Calu3 (cell line): ENCODE data around the gene CSMD2. TPM values are rescaled to one million over a fixed set of nuclear protein-coding genes. Genes with fewer than 3 reads are reported as not detected.

Source experiments
- BruUV-seq: library from RNA; stranded (reverse); fragments of 400-500 nt; replicated peaks from 2 replicates; lab custom pipeline; 2021; lab: Mats Ljungman, UMichigan
- CTCF ChIA-PET: fragments of 300-600 bp; sonication (Branson Sonifier 250); formaldehyde crosslinking; loops from one replicate; lab custom pipeline; 2022; ENCODE audit warnings: antibody characterized with exemption; lab: Charles Lee
- DNase-seq: peaks from one replicate; pipeline ENCODE4 v3.0.0; 2022
- H3K27ac Mint-ChIP-seq: one replicate; pipeline ENCODE4 v1.8.0; 2022; ENCODE audit warnings: mixed read lengths; ENCODE audit not compliant: unreplicated experiment
- H3K27me3 Mint-ChIP-seq: one replicate; pipeline ENCODE4 v1.8.0; 2022; ENCODE audit warnings: mixed read lengths; ENCODE audit not compliant: unreplicated experiment
- H3K36me3 Mint-ChIP-seq: one replicate; pipeline ENCODE4 v1.8.0; 2022; ENCODE audit warnings: mild to moderate bottlenecking, moderate library complexity, mixed read lengths; ENCODE audit not compliant: insufficient read depth, unreplicated experiment
- H3K4me1 Mint-ChIP-seq: one replicate; pipeline ENCODE4 v1.8.0; 2022; ENCODE audit warnings: mild to moderate bottlenecking, low read depth, mixed read lengths; ENCODE audit not compliant: unreplicated experiment
- H3K4me3 Mint-ChIP-seq: one replicate; pipeline ENCODE4 v1.8.0; 2022; ENCODE audit warnings: mild to moderate bottlenecking, low read depth, moderate library complexity, mixed read lengths; ENCODE audit not compliant: unreplicated experiment
- H3K9me3 Mint-ChIP-seq: one replicate; pipeline ENCODE4 v1.8.0; 2022; ENCODE audit warnings: low read depth, mixed read lengths; ENCODE audit not compliant: unreplicated experiment
- CTCF ChIP-seq: fragments of 200-600 bp; IDR thresholded peaks from one replicate; pipeline ENCODE4 v1.8.0; 2022; ENCODE audit warnings: antibody characterized with exemption; ENCODE audit not compliant: unreplicated experiment
- intact Hi-C: fragments of 100-400 bp; cut with micrococcal nuclease; formaldehyde crosslinking; loops from one replicate; pipeline ENCODE4 v1.10.0; 2022; ENCODE audit not compliant: unreplicated experiment
- total RNA-seq: library from RNA; stranded (reverse); gene quantifications from 2 replicates; pipeline ENCODE4 v1.2.3, GENCODE V29; 2022

Gene CSMD2
- total RNA-seq, 1 experiment from 2014 or later: not detected

GRCh38 chr1:33949570-33949969 is 215.5 kb downstream of the CSMD2 start:
- no peak for DNase-seq

GRCh38 chr1:33948291-33948690 is 216.7 kb downstream of the CSMD2 start:
- Mint-ChIP-seq H3K4me3 (no peak overlapping the region), H3K36me3 (no peaks in the 10 kb centered on the region), H3K27me3 (no peaks in the 10 kb centered on the region), H3K4me1 (no peaks in the 10 kb centered on the region), H3K9me3 (peaks cover 4% of the 10 kb centered on the region), H3K27ac (no peak overlapping the region)
- no TSS peak for BruUV-seq
- intact Hi-C loops: no loop called here
- CTCF ChIA-PET: no interaction called here
- no peak for TF ChIP-seq CTCF
- no peak for DNase-seq

More at GRCh38 chr1:33949570-33949969, 215.5 kb downstream of the CSMD2 start:
- intact Hi-C loops: no loop called here
- CTCF ChIA-PET: no interaction called here
- H3K4me3 Mint-ChIP-seq: no peak overlapping the region
- H3K36me3 Mint-ChIP-seq: no peaks in the 10 kb centered on the region
- TF ChIP-seq CTCF: no peak
- H3K4me1 Mint-ChIP-seq: no peaks in the 10 kb centered on the region
- no peak overlapping the region for H3K27ac Mint-ChIP-seq
- BruUV-seq: no TSS peak
- no peaks in the 10 kb centered on the region for H3K27me3 Mint-ChIP-seq
- H3K9me3 Mint-ChIP-seq: peaks cover 4% of the 10 kb centered on the region

- no peak for TF ChIP-seq CTCF
- no TSS peak for BruUV-seq
- Mint-ChIP-seq H3K27ac (no peak overlapping the region), H3K9me3 (peaks cover 4% of the 10 kb centered on the region), H3K4me1 (no peaks in the 10 kb centered on the region), H3K4me3 (no peak overlapping the region), H3K36me3 (no peaks in the 10 kb centered on the region), H3K27me3 (no peaks in the 10 kb centered on the region)
- CTCF ChIA-PET: interaction anchor here (0.7 kb wide), 1 partner anchor 731 kb away, joined by 3 read pairs; no protein-coding TSS in a partner anchor
- intact Hi-C loops: no loop called here
- DNase-seq: no peak
These were observed 218.2 kb downstream of the CSMD2 start for GRCh38 chr1:33946836-33947235.

GRCh38 chr1:33944846-33945245 is 220.2 kb downstream of the CSMD2 start:
- no peak for TF ChIP-seq CTCF
- Mint-ChIP-seq H3K4me3 (no peak overlapping the region), H3K27me3 (no peaks in the 10 kb centered on the region), H3K36me3 (no peaks in the 10 kb centered on the region), H3K9me3 (peaks cover 6% of the 10 kb centered on the region), H3K4me1 (no peaks in the 10 kb centered on the region), H3K27ac (no peak overlapping the region)
- intact Hi-C loops: no loop called here
- no TSS peak for BruUV-seq
- DNase-seq: no peak
- CTCF ChIA-PET: no interaction called here
